GM12878 (cell line): Measurements from ENCODE around the gene THAP2. TPM values are rescaled to one million over a fixed set of nuclear protein-coding genes. Genes with fewer than 3 reads are reported as not detected.

Experiments
- ATAC-seq: fragments of 200-7000 bp; cut with Tn5 transposase; 3 replicates; pipeline ENCODE4 v1.9.1; 2020; ENCODE audit warnings: mild to moderate bottlenecking, moderate library complexity
- BruUV-seq: library from RNA; stranded (reverse); fragments of 400-500 nt; replicated peaks from 2 replicates; lab custom pipeline; 2021; lab: Mats Ljungman, UMichigan
- CTCF ChIA-PET: fragments of 300-600 bp; sonication (Branson Sonifier 250); formaldehyde crosslinking; extraction: SDS; loops from one replicate; lab custom pipeline; 2021; ENCODE audit warnings: inconsistent platforms; lab: Yijun Ruan, JAX
- POLR2A ChIA-PET: fragments of 350-600 bp; formaldehyde crosslinking; extraction: SDS; loops from one replicate; lab custom pipeline; 2021; ENCODE audit warnings: inconsistent platforms; lab: Charles Lee
- RAD21 ChIA-PET: fragments of 300-600 bp; sonication (Branson Sonifier 250); formaldehyde crosslinking; loops from one replicate; lab custom pipeline; 2023; ENCODE audit warnings: antibody characterized with exemption; ENCODE audit not compliant: unreplicated experiment; lab: Charles Lee
- SMC1A ChIA-PET: fragments of 300-600 bp; sonication (Branson Sonifier 250); formaldehyde crosslinking; loops from one replicate; lab custom pipeline; 2023; ENCODE audit not compliant: unreplicated experiment, uncharacterized antibody; lab: Charles Lee
- DNase-seq: peaks from one replicate; pipeline ENCODE4 v3.0.0-alpha.2; 2011; ENCODE audit warnings: low read depth, low spot score
- FAIRE-seq: peaks from 3 replicates; lab custom pipeline; 2011; peaks lifted over from hg19 to GRCh38; lab: Jason Lieb, UNC
- H2AFZ ChIP-seq: 2 replicates; pipeline ENCODE4 v1.6.0; 2011; ENCODE audit warnings: low read depth, low read length, control low read depth; ENCODE audit not compliant: control insufficient read depth
- H3K27ac ChIP-seq: 2 replicates; pipeline ENCODE4 v1.5.1; 2011; ENCODE audit warnings: control low read depth; ENCODE audit not compliant: control insufficient read depth, insufficient read depth
- H3K27me3 ChIP-seq, 2 experiments: replicated peaks in 1 of 2; 2 replicates each; pipeline versions ENCODE4 v1.6.0 to v1.6.1; 2011; ENCODE audit warnings: low read length in 1 of 2; ENCODE audit not compliant: control insufficient read depth in 2 of 2, insufficient read depth in 2 of 2
- H3K36me3 ChIP-seq, 2 experiments: 2 replicates each; pipeline ENCODE4 v1.5.1; 2011; ENCODE audit warnings: low read length in 1 of 2; ENCODE audit not compliant: control insufficient read depth in 2 of 2, insufficient read depth in 2 of 2
- H3K4me1 ChIP-seq: 2 replicates; pipeline ENCODE4 v1.6.1; 2011; ENCODE audit warnings: mild to moderate bottlenecking, low read length, moderate library complexity, mixed read lengths; ENCODE audit not compliant: control insufficient read depth, insufficient read depth
- H3K4me2 ChIP-seq: 2 replicates; pipeline ENCODE4 v1.6.0; 2011; ENCODE audit warnings: control low read depth; ENCODE audit not compliant: control insufficient read depth, insufficient read depth
- H3K4me3 ChIP-seq: fragments of 200-600 bp; sonication (generic); 2 replicates; pipeline ENCODE4 v1.5.1; 2016
- H3K79me2 ChIP-seq: 2 replicates; pipeline ENCODE4 v1.6.0; 2011; ENCODE audit warnings: low read length; ENCODE audit not compliant: control insufficient read depth, insufficient read depth
- H3K9ac ChIP-seq: 2 replicates; pipeline ENCODE4 v1.8.0; 2011; ENCODE audit warnings: low read length, control low read depth, mixed read lengths; ENCODE audit not compliant: control insufficient read depth, insufficient read depth
- H3K9me3 ChIP-seq: replicated peaks from 3 replicates; pipeline ENCODE4 v1.5.1; 2011; ENCODE audit warnings: mild to moderate bottlenecking, low read length; ENCODE audit not compliant: control insufficient read depth, insufficient read depth
- H4K20me1 ChIP-seq: 2 replicates; pipeline ENCODE4 v1.6.0; 2011; ENCODE audit not compliant: control insufficient read depth, insufficient read depth
- BCLAF1 ChIP-seq: fragments of 450-650 bp; IDR thresholded peaks from 2 replicates; pipeline ENCODE4 v1.6.1; 2017; ENCODE audit warnings: antibody characterized with exemption, mild to moderate bottlenecking, moderate library complexity
- CHD2 ChIP-seq: IDR thresholded peaks from 2 replicates; pipeline ENCODE4 v1.6.1; 2011; ENCODE audit warnings: low read depth, low read length, improper control_type of control experiment, borderline replicate concordance
- EGR1 ChIP-seq, 2 experiments: IDR thresholded peaks; 1 replicate in 1 of 2; 2 replicates in 1 of 2; pipeline ENCODE4 v1.6.1; 2011 to 2012; ENCODE audit warnings: low read depth in 2 of 2, low read length in 2 of 2, borderline replicate concordance in 1 of 2, mild to moderate bottlenecking in 1 of 2, moderate library complexity in 1 of 2
- GABPA ChIP-seq: IDR thresholded peaks from 2 replicates; pipeline ENCODE4 v1.6.1; 2014; ENCODE audit warnings: antibody characterized with exemption, low read depth, mild to moderate bottlenecking, inconsistent platforms
- GATAD2B ChIP-seq: fragments of 450-650 bp; conservative IDR thresholded peaks from 2 replicates; pipeline ENCODE4 v1.6.1; 2017; ENCODE audit warnings: low read depth, mild to moderate bottlenecking, moderate library complexity
- HDGF ChIP-seq: fragments of 450-650 bp; IDR thresholded peaks from 2 replicates; pipeline ENCODE4 v1.6.1; 2016; ENCODE audit warnings: antibody characterized with exemption
- MYC ChIP-seq: IDR thresholded peaks from 2 replicates; pipeline ENCODE4 v1.6.1; 2011; ENCODE audit warnings: mild to moderate bottlenecking, low read length, moderate library complexity, inconsistent platforms; ENCODE audit not compliant: insufficient read depth, insufficient replicate concordance, insufficient read length, severe bottlenecking
- SRF ChIP-seq, 2 experiments: IDR thresholded peaks; 2 replicates each; pipeline ENCODE4 v1.6.1; 2011; ENCODE audit warnings: low read depth in 2 of 2, low read length in 2 of 2, mild to moderate bottlenecking in 1 of 2, moderate library complexity in 1 of 2
- STAT3 ChIP-seq: IDR thresholded peaks from 2 replicates; pipeline ENCODE4 v1.6.1; 2011; ENCODE audit warnings: low read depth, low read length, improper control_type of control experiment
- ZNF217 ChIP-seq: fragments of 450-650 bp; IDR thresholded peaks from 2 replicates; pipeline ENCODE4 v1.6.1; 2017; ENCODE audit warnings: antibody characterized with exemption, mild to moderate bottlenecking
- ZZZ3 ChIP-seq: IDR thresholded peaks from 2 replicates; pipeline ENCODE4 v1.6.1; 2011; ENCODE audit warnings: low read depth; ENCODE audit not compliant: control insufficient read depth, insufficient read length
- WGBS: methylation state at CpG from one replicate; pipeline ENCODE4 v1.1.6; 2016; ENCODE audit warnings: low lambda C conversion rate; ENCODE audit not compliant: insufficient replicate concordance, insufficient coverage; ENCODE audit errors: missing lambda C conversion rate; 5-methylcytosine and 5-hydroxymethylcytosine counted together
- in situ Hi-C: fragments of 300-500 bp; cut with MboI; formaldehyde crosslinking; loops from 9 replicates; pipeline ENCODE4 v1.14.3; 2018; ENCODE audit warnings: mixed read lengths
- intact Hi-C: fragments of 100-400 bp; cut with micrococcal nuclease; formaldehyde crosslinking; loops from one replicate; pipeline ENCODE4 v1.14.2; 2022; ENCODE audit not compliant: unreplicated experiment
- polyA plus RNA-seq, 11 experiments: library from polyadenylated mRNA; depleted of rRNA in 4 of 11; unstranded in 6 of 11; stranded (reverse) in 5 of 11; fragments of >200 nt; fragmentation: Nextera tagmentation in 4 of 11; fragmentation: Illumina TruSeq in 1 of 11; extraction: Ambion mirVana in 4 of 11; extraction: Trizol in 1 of 11; gene quantifications; 1 replicate in 1 of 11; 2 replicates in 10 of 11; pipeline versions ENCODE4 v1.2.1 to v1.2.3, GENCODE V29; 2011 to 2016; ENCODE audit warnings: inconsistent platforms in 2 of 11, missing spikeins in 2 of 11, low read depth in 1 of 11
- total RNA-seq, 4 experiments: library from RNA; depleted of rRNA in 3 of 4; stranded (reverse); fragments of >200 nt in 3 of 4; fragmentation: Illumina TruSeq in 1 of 4; extraction: Trizol in 1 of 4; gene quantifications; 2 replicates each; pipeline versions ENCODE4 v1.2.1 to v1.2.3, GENCODE V29; 2013 to 2021

THAP2 gene
- total and polyA plus RNA-seq, 10 of the 15 experiments (the other 5 are each of a cell fraction or from before 2014, with no cell fraction given): 4.1 to 18.0 (median 7.3) TPM

- H3K27ac ChIP-seq: no peak overlapping the region
- H3K27me3 ChIP-seq: no peaks in the 10 kb centered on the region
- peaks cover 2 to 46% of the 10 kb centered on the region in 2 experiments for H3K36me3 ChIP-seq
- no peak for ATAC-seq
- no peaks in the 10 kb centered on the region for H3K9me3 ChIP-seq
- no peak for DNase-seq
- WGBS: 78% methylated on average over 3 of the region's 3 CpGs
- intact Hi-C loops: no loop called here
- RAD21 ChIA-PET: interaction anchor here (0.9 to 3.5 kb wide), 4 partner anchors 10 to 120 kb away, joined by 3 to 26 read pairs (median 6); partner anchors contain the start of gene ZFC3H1
- CTCF ChIA-PET: interaction anchor here (1.0 to 4.3 kb wide), 7 partner anchors 10 to 265 kb away, joined by 3 to 44 read pairs (median 6); no protein-coding TSS in a partner anchor
- H2AFZ ChIP-seq: no peak overlapping the region
- H4K20me1 ChIP-seq: no peaks in the 10 kb centered on the region
- POLR2A ChIA-PET: interaction anchor here (1.0 kb wide), 1 partner anchor 35 kb away, joined by 6 read pairs; no protein-coding TSS in a partner anchor
- no peak for TF ChIP-seq STAT3
- no peak for TF ChIP-seq ZZZ3
- no peak for TF ChIP-seq GATAD2B
- no peak for TF ChIP-seq ZNF217
- no peak for TF ChIP-seq HDGF
- TF ChIP-seq MYC: no peak
- no peak for TF ChIP-seq BCLAF1
- no peak for TF ChIP-seq CHD2
- no peak for TF ChIP-seq SRF (IDR thresholded peaks at IDR 0.05; ENCODE audit: low read depth in 2 of 2, low read length in 2 of 2)
- no peak for TF ChIP-seq GABPA
- no peak for TF ChIP-seq EGR1 (IDR thresholded peaks at IDR 0.05; ENCODE audit: borderline replicate concordance in 1 of 2, low read depth in 2 of 2, low read length in 2 of 2)
- TF ChIP-seq, all 136 proteins: peak for 0
- no peak for FAIRE-seq
- Histone ChIP-seq H3K4me2 (no peak overlapping the region), H3K4me1 (no peaks in the 10 kb centered on the region), H3K79me2 (no peaks in the 10 kb centered on the region), H3K4me3 (no peak overlapping the region), H3K9ac (no peak overlapping the region)
- in situ Hi-C loops: no loop called here
- SMC1A ChIA-PET: interaction anchor here (0.8 to 2.4 kb wide), 12 partner anchors 8 to 121 kb away, joined by 3 to 20 read pairs (median 4); no protein-coding TSS in a partner anchor
- no TSS peak for BruUV-seq
Measured at GRCh38 chr12:71626768-71627167, 37.3 kb upstream of the THAP2 start.
